Erythroblast (primary cell): ENCODE results near the gene CTBP2.
"Not testable (repeated sequence)": the region's sequence is repeated elsewhere in the genome, so short reads cannot be mapped to it uniquely, and the experiment has no call there.

Experiments
- DNase-seq, 2 experiments: peaks; one replicate each; lab custom pipeline; 2025; lab: John Stamatoyannopoulos, UW
- GATA1 ChIP-seq: IDR thresholded peaks from 2 replicates; pipeline ENCODE4 v1.6.1; 2011; ENCODE audit warnings: low read depth, mild to moderate bottlenecking, control low read depth, low read length, moderate library complexity
- POLR2A ChIP-seq: IDR thresholded peaks from 2 replicates; pipeline ENCODE4 v1.6.1; 2011; ENCODE audit warnings: mild to moderate bottlenecking, low read length

The CTBP2 gene

DNA sequence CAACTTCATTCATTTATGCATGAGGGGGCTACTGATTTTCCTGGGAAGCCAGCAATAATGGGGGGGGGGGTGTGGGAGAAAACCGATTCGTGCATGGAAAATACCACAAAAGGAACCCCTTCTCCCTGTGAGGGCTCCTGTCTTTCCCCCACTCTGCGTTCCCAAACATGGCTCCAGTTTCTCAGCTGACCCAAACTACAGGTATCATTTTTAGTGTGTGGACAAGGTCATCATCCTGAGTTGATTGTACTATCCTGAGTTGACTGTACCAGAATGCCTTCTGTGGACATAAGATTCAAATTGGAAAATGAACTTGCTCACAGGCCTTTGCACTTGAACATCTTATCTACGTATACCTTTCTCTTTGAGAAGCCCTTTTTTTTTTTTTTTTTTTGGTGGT is 168.5 kb downstream of the CTBP2 start:
- TF ChIP-seq POLR2A (no peak), GATA1 (no peak)
- DNase-seq: no peak

DNA sequence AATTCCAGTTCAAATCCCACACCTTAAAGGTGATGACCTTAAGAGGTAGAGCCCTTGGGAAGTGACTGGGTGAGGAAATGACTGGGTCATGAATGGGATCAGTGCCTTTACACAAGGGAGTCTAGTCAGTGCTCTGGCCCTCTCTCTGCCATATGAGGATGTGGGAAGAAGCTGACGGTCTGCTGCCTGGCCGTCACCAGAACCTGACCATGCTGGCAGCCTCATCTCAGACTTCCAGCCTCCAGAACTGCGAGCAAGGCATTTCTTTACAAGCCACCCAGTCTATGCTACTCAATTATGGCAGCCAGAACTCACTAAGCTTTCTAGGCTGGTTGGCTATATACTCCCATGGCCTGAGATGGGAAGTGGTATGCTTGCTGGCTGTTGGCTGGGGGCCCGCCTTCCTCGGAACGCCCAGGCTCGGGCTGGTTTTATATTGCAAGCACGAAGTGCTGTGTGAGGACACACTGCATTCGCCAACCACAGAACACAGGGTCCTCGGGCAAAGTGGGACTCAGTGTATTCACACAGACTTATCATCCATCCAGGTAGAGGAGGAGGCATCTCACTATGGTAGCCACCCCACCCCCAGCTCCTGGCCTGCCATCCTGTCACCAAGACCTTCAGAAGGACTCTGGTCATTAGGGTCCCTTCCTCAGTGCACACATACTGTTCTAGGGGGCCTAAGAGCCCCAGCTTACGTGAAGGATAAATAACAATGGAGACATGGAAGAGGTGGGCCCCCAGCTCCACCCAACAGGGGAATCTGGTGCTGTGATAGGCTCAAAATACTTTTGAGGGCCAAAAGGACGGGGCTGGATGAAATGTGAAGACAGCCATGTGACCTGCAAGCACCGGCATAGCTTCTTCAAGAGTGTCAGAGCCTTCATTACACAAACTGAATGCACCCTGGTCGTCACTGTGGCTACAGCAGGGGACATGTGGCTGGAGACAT is 169.4 kb downstream of the CTBP2 start:
- TF ChIP-seq GATA1 (no peak), POLR2A (no peak)
- DNase-seq: no peak

DNA sequence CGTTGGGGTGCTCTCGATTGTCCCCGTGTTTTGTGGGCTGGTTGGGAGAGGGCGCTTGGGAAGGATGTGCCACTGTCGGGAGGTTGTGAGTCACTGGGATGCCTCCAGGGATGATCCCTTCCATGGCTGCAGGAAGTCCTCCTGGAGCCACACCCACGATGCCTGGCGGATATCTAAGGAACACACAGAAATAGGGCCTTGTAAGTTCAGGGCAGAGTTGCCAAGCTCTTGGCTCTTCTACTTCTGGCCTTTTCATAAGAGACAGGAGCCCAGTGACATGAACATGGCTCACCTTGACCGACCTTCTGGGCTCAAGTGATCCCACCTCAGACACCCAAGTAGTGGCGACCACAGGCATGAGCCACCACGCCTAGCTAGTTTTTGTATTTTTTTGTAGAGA is 170.8 kb downstream of the CTBP2 start:
- no peak for TF ChIP-seq GATA1
- no peak for DNase-seq

DNA sequence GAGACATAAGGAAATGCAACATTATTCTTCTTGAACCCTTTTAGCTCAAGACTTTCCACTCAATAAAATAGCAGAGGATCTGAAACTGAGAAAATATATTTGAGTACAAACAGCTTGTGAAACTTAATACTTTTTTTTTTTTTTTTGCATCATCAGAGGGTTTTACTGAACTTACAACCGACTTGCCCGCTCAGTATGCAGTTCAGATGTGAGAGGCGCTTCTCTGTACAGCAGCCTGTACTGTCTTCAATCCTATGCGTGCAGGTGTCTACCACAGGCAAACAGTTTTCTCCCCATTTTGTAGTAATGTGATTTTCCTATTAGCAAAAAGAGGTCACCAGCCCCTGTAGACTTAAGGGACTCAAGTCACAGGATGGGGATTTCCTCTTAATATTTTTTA is 171.6 kb downstream of the CTBP2 start:
- not testable (repeated sequence) for DNase-seq

DNA sequence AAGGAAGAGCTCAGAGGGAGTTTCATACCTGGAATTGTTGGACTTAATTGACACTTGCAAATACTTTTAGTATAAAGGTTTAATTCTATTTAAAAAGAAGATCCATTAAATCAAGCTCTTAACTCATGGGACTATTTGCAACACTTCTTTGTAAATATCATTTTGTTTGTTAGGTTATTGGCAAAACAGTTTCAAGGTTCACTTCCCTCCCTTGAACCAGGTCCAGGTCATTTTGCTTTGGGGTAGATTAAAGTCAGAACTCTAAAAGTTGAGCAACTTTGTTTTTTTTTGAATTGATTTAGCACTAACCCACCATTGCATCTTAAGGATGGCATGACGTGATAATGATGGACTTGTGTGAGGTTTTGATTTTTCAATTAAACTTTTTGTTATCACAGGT is 172.6 kb downstream of the CTBP2 start:
- no peak for TF ChIP-seq GATA1
- TF ChIP-seq POLR2A: no peak
- DNase-seq: no peak

DNA sequence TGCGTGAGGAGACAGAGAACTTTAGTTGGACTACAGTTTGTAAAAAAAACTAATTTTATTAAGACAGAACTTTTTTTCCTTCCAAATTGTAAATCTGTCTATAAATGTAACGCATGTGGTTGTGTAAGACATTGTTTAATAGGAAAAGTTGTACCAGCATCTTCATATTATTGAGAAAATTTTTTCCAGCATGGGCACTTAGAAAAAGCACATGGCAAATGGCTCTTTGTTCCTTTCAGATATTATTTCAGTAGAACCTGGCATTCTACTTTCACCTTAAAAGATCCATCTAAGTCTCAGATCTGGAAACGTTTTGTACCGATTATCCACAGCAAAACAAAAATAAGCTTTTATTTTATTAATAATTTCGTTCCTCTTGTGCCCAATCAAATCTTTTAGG is 175.2 kb downstream of the CTBP2 start:
- no peak for TF ChIP-seq GATA1
- no peak for TF ChIP-seq POLR2A
- DNase-seq: no peak

DNA sequence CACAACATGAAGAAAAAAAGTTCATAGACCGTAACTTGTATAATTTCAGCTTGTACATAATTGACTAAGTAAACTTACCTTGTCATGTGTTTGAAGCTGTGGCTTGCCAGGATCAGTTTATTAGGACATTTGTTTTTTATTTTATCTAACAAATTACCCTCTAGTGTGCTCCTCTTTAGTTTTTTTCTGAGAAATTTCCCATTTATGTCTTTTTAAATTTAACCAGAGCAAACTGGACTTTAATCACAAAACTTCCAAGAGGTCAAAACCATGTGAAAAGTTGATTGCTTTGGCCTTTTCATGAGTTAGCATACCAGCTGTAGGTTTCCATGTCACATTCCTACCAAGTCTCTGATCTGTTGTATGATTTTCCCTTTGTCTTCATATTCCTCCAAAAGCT is 176.0 kb downstream of the CTBP2 start:
- TF ChIP-seq POLR2A (no peak), GATA1 (no peak)
- no peak for DNase-seq

DNA sequence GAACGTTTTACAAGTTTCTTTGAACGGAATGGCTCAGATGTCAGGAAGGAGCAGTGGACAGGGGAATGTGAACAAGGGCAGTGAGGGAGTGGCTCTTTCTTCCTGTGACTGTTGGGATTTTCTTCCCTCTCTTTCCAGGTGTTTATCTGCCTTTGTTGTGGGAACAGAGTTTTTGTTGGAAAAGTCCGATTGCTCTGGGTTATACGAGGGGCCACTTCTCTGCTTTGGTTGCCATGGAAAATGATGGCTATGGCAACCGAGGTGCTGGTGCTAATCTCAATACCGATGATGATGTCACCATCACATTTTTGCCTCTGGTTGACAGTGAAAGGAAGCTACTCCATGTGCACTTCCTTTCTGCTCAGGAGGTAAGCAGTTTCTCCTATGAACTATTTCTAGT is 177.0 kb downstream of the CTBP2 start:
- peak in 1 of 2 experiments; percentile 28 for DNase-seq
- TF ChIP-seq GATA1: no peak
- TF ChIP-seq POLR2A: no peak

DNA sequence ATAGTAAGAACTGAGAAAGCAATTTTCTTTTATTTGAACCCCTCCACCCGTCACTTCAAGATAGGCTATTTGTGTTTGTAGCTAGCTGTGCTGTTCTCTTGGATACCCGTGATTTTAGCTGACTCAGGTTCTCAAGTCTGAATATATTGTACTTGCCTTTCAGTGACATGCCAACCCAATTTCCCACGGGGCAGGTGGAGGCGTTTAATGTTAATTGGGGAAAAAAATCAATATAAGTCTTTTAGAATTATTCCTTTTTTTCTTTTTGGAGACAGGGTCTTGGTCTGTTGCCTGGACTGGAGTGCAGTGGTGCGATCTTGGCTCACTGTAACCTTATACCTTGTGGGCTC is 182.0 kb downstream of the CTBP2 start:
- DNase-seq: no peak
- TF ChIP-seq POLR2A: no peak
- TF ChIP-seq GATA1: no peak

DNA sequence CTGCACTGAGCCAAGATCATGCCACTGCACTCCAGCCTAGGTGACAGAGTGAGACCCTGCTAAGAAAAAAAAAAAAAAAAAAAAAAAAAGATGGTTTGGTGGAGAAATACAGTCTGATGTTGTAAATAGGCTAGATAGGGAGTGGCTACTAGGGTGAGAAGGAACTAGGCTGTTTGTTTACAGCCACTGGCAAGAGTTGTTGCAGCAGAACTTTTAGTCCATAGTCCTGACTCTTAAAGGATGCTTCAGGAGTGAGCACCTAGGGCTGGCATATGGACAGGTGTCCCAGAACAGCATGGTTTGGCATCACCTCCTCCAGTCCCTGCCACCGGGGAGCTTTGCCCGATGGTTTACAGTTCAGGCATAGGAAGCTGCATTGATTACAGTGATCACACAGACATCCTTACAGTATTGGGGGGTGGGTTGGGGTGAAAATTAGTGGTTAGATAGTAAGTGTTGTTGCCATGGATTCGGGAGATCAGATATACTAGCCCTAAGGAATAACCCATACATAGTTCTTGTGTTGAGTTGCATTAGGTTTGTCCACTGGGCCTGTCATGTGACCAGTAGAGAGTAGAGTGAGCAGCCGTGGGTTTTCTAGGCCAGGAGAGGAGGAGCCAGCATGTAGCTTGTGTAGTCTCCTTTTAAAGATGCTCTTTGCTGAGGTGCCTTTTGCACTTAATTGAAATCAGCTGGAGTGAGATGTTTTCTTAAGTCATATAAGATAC is 182.6 kb downstream of the CTBP2 start:
- TF ChIP-seq POLR2A (no peak), GATA1 (no peak)
- DNase-seq: no peak

DNA sequence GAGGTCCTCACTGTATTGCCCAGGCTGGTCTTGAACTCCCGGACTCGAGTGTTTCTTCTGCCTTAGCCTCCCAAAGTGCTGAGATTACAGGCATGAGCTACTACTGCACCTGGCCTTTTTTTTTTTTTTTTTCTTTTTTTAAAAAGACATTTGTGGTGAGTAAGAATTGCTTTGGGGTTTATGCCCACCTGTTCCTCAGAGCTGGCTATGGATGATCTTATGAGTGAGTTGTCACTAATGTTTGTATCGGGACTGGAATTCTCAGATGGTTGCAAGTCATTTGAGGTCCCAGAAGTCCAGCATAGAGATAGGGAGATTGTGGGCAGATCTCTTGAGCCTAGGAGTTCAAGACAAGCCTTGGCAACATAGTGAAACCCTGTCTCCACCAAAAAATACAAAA is 183.2 kb downstream of the CTBP2 start:
- TF ChIP-seq POLR2A: no peak
- TF ChIP-seq GATA1: no peak
- DNase-seq: no peak

DNA sequence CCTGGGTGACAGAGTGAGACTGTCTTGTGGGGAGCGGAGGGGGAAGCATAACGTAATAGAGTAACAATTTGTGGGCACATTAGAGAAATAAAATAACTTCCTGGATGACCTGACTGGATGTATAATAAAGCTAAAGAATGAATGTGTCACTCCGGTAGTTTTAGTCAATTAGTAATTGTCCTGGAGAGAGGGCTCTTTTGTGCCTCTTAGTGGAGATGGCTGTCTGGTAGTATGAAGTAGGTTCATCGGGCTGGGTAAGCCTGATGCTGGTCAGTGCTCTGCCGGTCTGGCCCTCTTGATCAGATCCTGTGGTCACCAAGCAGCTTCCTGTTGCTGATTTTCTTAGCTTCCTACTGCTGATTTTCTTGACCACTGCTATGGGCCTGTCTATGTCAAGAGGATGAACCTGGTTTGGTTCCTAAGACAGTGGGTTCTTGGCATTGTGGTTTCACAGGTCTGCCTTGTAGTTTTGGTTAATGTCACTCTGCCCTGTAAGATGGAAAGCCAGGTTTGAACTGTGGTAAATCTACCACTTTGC is 184.3 kb downstream of the CTBP2 start:
- DNase-seq: no peak
- TF ChIP-seq POLR2A (no peak), GATA1 (no peak)

DNA sequence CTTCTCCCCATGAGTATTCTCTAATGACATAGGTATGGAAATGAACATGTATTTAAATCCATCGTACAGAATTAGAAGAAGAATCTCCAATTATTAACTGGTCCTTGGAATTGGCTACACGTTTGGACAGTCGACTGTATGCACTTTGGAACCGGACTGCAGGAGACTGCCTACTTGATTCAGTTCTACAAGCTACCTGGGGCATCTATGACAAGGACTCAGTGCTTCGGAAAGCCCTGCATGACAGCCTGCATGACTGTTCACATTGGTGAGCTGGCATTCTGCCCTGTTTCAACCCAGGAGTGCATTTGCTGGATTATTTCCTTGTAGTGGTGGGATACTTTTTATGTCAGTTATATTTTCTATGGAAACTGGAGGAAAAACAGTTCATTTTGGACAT is 186.2 kb downstream of the CTBP2 start:
- TF ChIP-seq POLR2A (no peak), GATA1 (no peak)
- DNase-seq: peak in 1 of 2 experiments; percentile 16

DNA sequence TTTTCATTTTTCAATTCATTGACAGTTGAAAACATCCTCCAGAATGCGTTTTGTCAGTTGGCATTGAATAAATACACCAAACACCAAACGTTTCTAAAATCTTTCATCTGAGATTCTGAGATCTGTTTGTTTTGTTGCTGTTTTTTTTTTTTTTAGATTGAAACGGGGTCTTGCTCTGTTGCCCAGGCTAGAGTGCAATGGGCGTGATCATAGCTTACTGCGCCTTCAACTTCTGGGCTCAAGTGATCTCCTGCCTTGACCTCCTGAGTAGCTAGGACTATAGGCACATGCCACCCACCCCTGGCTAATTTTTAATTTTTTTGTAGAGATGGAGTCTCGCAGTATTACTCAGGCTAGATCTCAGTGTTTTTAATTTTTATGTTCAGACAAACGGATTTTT is 187.7 kb downstream of the CTBP2 start:
- TF ChIP-seq GATA1 (no peak), POLR2A (no peak)
- DNase-seq: no peak

DNA sequence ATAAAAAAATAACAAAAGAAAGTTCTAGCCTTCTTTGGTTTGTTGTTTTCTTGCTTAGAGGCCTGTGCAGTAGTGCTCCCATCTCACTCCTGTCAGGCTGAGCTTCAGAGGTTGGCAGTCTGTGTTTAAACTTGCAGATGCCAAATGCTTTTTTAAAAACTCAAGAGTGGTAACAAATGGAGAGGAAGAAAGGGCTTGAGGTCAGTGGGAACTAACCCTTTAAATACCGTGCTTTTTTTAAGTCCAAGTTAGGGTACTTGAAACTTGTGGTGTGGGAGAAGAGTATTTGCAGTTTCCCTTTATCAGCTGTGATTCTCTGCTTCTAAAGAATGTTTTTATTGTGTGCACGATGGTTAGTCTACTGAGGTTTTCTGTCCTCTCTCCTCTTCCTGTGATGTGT is 189.1 kb downstream of the CTBP2 start:
- no peak for DNase-seq
- TF ChIP-seq GATA1 (no peak), POLR2A (no peak)

DNA sequence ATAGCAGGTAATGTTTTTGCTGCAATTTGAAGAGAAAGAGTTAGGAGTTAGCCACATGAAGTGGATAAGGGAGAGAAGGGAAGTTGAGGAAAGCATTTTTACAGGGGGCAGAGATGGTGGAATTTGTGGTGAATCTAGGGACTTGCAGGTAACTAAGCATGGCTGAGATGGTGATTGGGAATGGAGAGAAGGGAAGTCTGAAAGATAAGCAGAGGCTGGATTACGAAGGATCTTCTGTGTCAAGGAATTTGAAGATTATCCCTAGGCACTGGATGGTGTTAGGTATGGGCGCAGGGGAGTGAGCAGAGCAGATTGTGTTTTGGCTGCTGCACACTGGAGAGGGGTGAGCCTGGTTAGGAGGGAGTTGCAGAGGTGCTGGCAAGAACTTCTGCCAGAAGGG is 193.1 kb downstream of the CTBP2 start:
- TF ChIP-seq GATA1 (no peak), POLR2A (no peak)
- DNase-seq: no peak
